Neural cell (in vitro differentiated cells): ENCODE measurements around the gene RNF32. TPM values are rescaled to one million over a fixed set of nuclear protein-coding genes. Genes with fewer than 3 reads are reported as not detected.

Source experiments
- H2AFZ ChIP-seq: fragments of 200-600, 300-800 bp; sonication (generic), shearing (Covaris generic); 2 replicates; pipeline ENCODE4 v1.6.0; 2014; ENCODE audit warnings: low read depth, mild to moderate bottlenecking, antibody characterized with exemption, low read length, moderate library complexity
- H3F3A ChIP-seq: fragments of 200-600 bp; shearing (Covaris generic); 2 replicates; pipeline ENCODE4 v1.6.1; 2016; ENCODE audit warnings: mild to moderate bottlenecking, moderate library complexity, mixed read lengths, antibody characterized with exemption, low read length; ENCODE audit not compliant: insufficient read depth, poor library complexity, severe bottlenecking
- H3K27ac ChIP-seq: fragments of 200-600, 300-800 bp; sonication (generic), shearing (Covaris generic); 2 replicates; pipeline ENCODE4 v1.5.1; 2014; ENCODE audit warnings: mild to moderate bottlenecking, low read length, moderate library complexity
- H3K27me3 ChIP-seq: fragments of 300-800, 200-600 bp; sonication (generic), shearing (Covaris generic); 2 replicates; pipeline ENCODE4 v1.6.0; 2014; ENCODE audit warnings: mild to moderate bottlenecking, low read depth, low read length, moderate library complexity; ENCODE audit not compliant: insufficient read depth
- H3K36me3 ChIP-seq: fragments of 300-800, 200-600 bp; sonication (generic), shearing (Covaris generic); 2 replicates; pipeline ENCODE4 v1.5.1; 2014; ENCODE audit warnings: mild to moderate bottlenecking, antibody characterized with exemption, low read length, moderate library complexity; ENCODE audit not compliant: insufficient read depth
- H3K4me2 ChIP-seq: fragments of 300-800, 200-600 bp; sonication (generic), shearing (Covaris generic); 2 replicates; pipeline ENCODE4 v1.6.0; 2014; ENCODE audit warnings: mild to moderate bottlenecking, low read length
- H3K4me3 ChIP-seq: fragments of 300-800, 200-600 bp; sonication (generic), shearing (Covaris generic); 2 replicates; pipeline ENCODE4 v1.5.1; 2014; ENCODE audit warnings: mild to moderate bottlenecking, low read length, moderate library complexity
- H3K79me2 ChIP-seq: fragments of 200-600 bp; shearing (Covaris generic); replicated peaks from 2 replicates; pipeline ENCODE4 v1.6.0; 2014; ENCODE audit warnings: mild to moderate bottlenecking, low read length, moderate library complexity; ENCODE audit not compliant: insufficient read depth
- H3K9ac ChIP-seq: fragments of 300-800, 200-600 bp; sonication (generic), shearing (Covaris generic); 2 replicates; pipeline ENCODE4 v1.6.1; 2016; ENCODE audit warnings: mild to moderate bottlenecking, low read length, mixed read lengths
- H3K9me2 ChIP-seq: fragments of 200-600 bp; shearing (Covaris generic); 2 replicates; pipeline ENCODE4 v1.6.1; 2016; ENCODE audit warnings: mild to moderate bottlenecking, low read length, mixed read lengths; ENCODE audit not compliant: insufficient read depth
- H3K9me3 ChIP-seq: fragments of 200-600, 300-800 bp; sonication (generic), shearing (Covaris generic); 2 replicates; pipeline ENCODE4 v1.6.1; 2016; ENCODE audit warnings: mild to moderate bottlenecking, mixed run types, low read length, moderate library complexity, mixed read lengths
- H4K20me1 ChIP-seq: fragments of 200-600 bp; shearing (Covaris generic); 2 replicates; pipeline ENCODE4 v1.6.1; 2016; ENCODE audit warnings: mild to moderate bottlenecking, mixed run types; ENCODE audit not compliant: insufficient read depth
- EP300 ChIP-seq: fragments of 450-650 bp; conservative IDR thresholded peaks from 2 replicates; pipeline ENCODE4 v1.6.1; 2014; ENCODE audit warnings: antibody characterized with exemption, mild to moderate bottlenecking, moderate library complexity; ENCODE audit not compliant: poor library complexity, severe bottlenecking
- EZH2 ChIP-seq: fragments of 200-600, 300-800 bp; shearing (Covaris generic), sonication (generic); IDR thresholded peaks from 2 replicates; pipeline ENCODE4 v1.6.1; 2014; ENCODE audit warnings: antibody characterized with exemption, low read length, borderline replicate concordance, mild to moderate bottlenecking; ENCODE audit not compliant: insufficient read depth, poor library complexity, severe bottlenecking
- MXI1 ChIP-seq: fragments of 450-650 bp; conservative IDR thresholded peaks from 2 replicates; pipeline ENCODE4 v1.6.1; 2014; ENCODE audit warnings: antibody characterized with exemption, mild to moderate bottlenecking; ENCODE audit not compliant: poor library complexity, severe bottlenecking
- POLR2AphosphoS5 ChIP-seq: IDR thresholded peaks from 2 replicates; pipeline ENCODE4 v1.6.1; 2012
- RAD21 ChIP-seq: fragments of 450-650 bp; conservative IDR thresholded peaks from 2 replicates; pipeline ENCODE4 v1.6.1; 2014; ENCODE audit warnings: antibody characterized with exemption, mild to moderate bottlenecking, moderate library complexity
- SMC3 ChIP-seq: fragments of 450-650 bp; conservative IDR thresholded peaks from 2 replicates; pipeline ENCODE4 v1.6.1; 2014; ENCODE audit warnings: antibody characterized with exemption, mild to moderate bottlenecking, moderate library complexity; ENCODE audit not compliant: poor library complexity
- TAF1 ChIP-seq: IDR thresholded peaks from 2 replicates; pipeline ENCODE4 v1.6.1; 2012; ENCODE audit warnings: low read depth
- polyA plus RNA-seq: library from polyadenylated mRNA; depleted of rRNA; stranded (reverse); fragments of >200 nt; gene quantifications from 2 replicates; pipeline ENCODE4 v1.2.3, GENCODE V29; 2014
- TF ChIP-seq, protein P1 (sequence below): IDR thresholded peaks from 2 replicates; pipeline ENCODE4 v1.6.1; 2012; ENCODE audit warnings: borderline replicate concordance
- TF ChIP-seq, protein P2 (sequence below): fragments of 450-650 bp; IDR thresholded peaks from 2 replicates; pipeline ENCODE4 v1.5.1; 2014; ENCODE audit warnings: antibody characterized with exemption, mild to moderate bottlenecking, moderate library complexity; ENCODE audit not compliant: poor library complexity, severe bottlenecking

The RNF32 gene
- polyA plus RNA-seq, 1 donor from 2014 or later, result 2.6 TPM

- Histone ChIP-seq H3K79me2 (no peaks in the 10 kb centered on the region), H2AFZ (no peak overlapping the region), H3K9me2 (no peaks in the 10 kb centered on the region), H3K9me3 (no peaks in the 10 kb centered on the region), H3K4me3 (no peak overlapping the region), H3K4me2 (no peak overlapping the region), H4K20me1 (no peaks in the 10 kb centered on the region), H3K27ac (no peak overlapping the region), H3K36me3 (peaks cover 8% of the 10 kb centered on the region), H3K27me3 (no peaks in the 10 kb centered on the region), H3K9ac (no peak overlapping the region), H3F3A (no peaks in the 10 kb centered on the region)
- TF ChIP-seq TAF1 (no peak), EZH2 (no peak), POLR2AphosphoS5 (no peak), SMC3 (no peak), RAD21 (no peak), MXI1 (no peak), EP300 (no peak)
- TF ChIP-seq, protein P1, sequence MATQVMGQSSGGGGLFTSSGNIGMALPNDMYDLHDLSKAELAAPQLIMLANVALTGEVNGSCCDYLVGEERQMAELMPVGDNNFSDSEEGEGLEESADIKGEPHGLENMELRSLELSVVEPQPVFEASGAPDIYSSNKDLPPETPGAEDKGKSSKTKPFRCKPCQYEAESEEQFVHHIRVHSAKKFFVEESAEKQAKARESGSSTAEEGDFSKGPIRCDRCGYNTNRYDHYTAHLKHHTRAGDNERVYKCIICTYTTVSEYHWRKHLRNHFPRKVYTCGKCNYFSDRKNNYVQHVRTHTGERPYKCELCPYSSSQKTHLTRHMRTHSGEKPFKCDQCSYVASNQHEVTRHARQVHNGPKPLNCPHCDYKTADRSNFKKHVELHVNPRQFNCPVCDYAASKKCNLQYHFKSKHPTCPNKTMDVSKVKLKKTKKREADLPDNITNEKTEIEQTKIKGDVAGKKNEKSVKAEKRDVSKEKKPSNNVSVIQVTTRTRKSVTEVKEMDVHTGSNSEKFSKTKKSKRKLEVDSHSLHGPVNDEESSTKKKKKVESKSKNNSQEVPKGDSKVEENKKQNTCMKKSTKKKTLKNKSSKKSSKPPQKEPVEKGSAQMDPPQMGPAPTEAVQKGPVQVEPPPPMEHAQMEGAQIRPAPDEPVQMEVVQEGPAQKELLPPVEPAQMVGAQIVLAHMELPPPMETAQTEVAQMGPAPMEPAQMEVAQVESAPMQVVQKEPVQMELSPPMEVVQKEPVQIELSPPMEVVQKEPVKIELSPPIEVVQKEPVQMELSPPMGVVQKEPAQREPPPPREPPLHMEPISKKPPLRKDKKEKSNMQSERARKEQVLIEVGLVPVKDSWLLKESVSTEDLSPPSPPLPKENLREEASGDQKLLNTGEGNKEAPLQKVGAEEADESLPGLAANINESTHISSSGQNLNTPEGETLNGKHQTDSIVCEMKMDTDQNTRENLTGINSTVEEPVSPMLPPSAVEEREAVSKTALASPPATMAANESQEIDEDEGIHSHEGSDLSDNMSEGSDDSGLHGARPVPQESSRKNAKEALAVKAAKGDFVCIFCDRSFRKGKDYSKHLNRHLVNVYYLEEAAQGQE, result no peak
- TF ChIP-seq, protein P2, sequence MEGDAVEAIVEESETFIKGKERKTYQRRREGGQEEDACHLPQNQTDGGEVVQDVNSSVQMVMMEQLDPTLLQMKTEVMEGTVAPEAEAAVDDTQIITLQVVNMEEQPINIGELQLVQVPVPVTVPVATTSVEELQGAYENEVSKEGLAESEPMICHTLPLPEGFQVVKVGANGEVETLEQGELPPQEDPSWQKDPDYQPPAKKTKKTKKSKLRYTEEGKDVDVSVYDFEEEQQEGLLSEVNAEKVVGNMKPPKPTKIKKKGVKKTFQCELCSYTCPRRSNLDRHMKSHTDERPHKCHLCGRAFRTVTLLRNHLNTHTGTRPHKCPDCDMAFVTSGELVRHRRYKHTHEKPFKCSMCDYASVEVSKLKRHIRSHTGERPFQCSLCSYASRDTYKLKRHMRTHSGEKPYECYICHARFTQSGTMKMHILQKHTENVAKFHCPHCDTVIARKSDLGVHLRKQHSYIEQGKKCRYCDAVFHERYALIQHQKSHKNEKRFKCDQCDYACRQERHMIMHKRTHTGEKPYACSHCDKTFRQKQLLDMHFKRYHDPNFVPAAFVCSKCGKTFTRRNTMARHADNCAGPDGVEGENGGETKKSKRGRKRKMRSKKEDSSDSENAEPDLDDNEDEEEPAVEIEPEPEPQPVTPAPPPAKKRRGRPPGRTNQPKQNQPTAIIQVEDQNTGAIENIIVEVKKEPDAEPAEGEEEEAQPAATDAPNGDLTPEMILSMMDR, result no peak
Observed at GRCh38 chr7:156682928-156683327, 42.4 kb downstream of the RNF32 start.

DNA sequence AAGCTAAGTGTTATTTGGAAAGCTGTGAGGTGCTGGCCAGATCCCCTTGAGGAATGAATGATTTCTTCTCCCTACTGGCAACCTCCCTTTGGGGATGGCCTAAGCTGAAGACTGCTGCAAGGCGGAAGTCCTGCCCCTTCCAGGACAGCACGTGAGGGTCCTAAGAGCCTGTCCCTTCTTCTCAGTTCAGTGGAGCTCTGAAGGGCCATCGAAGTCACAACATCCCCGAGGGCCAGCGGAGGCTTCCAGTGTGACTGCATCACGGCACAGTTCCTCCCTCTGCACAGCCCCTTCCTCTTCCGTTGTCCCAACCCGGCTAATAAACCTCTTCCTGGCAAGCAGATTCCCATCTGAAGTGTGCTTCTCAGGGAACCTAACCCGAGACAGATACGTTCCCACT lies 43.7 kb downstream of the RNF32 start:
- H3F3A ChIP-seq, result no peaks in the 10 kb centered on the region

More for the DNA sequence above, 43.7 kb downstream of the RNF32 start:
- H3K9me2 ChIP-seq, result no peaks in the 10 kb centered on the region
- H3K27me3 ChIP-seq, result no peaks in the 10 kb centered on the region
- no peaks in the 10 kb centered on the region for H3K9me3 ChIP-seq
- no peaks in the 10 kb centered on the region for H3K36me3 ChIP-seq
- no peaks in the 10 kb centered on the region for H4K20me1 ChIP-seq
- no peak overlapping the region for H3K4me3 ChIP-seq
- no peak overlapping the region for H3K9ac ChIP-seq
- TF ChIP-seq POLR2AphosphoS5, result no peak
- no peak for TF ChIP-seq RAD21
- TF ChIP-seq EP300, result no peak
- no peak for TF ChIP-seq EZH2
- TF ChIP-seq, protein P2, result no peak
- no peak for TF ChIP-seq TAF1
- TF ChIP-seq MXI1, result no peak
- TF ChIP-seq, protein P1, result no peak
- TF ChIP-seq SMC3, result no peak
- no peak overlapping the region for H3K27ac ChIP-seq
- no peak overlapping the region for H2AFZ ChIP-seq
- no peak overlapping the region for H3K4me2 ChIP-seq
- no peaks in the 10 kb centered on the region for H3K79me2 ChIP-seq
